Activated CD4-positive, alpha-beta T cell treated with anti-CD3 and anti-CD28 coated beads for 24 hours (primary cell): ENCODE measurements around the gene OTUD1.

ENCODE experiments used
- DNase-seq, 2 donors: peaks; one replicate each; pipeline ENCODE4 v3.0.0-alpha.2; 2020; ENCODE audit warnings: low read depth in 2 of 2

OTUD1 gene

DNA sequence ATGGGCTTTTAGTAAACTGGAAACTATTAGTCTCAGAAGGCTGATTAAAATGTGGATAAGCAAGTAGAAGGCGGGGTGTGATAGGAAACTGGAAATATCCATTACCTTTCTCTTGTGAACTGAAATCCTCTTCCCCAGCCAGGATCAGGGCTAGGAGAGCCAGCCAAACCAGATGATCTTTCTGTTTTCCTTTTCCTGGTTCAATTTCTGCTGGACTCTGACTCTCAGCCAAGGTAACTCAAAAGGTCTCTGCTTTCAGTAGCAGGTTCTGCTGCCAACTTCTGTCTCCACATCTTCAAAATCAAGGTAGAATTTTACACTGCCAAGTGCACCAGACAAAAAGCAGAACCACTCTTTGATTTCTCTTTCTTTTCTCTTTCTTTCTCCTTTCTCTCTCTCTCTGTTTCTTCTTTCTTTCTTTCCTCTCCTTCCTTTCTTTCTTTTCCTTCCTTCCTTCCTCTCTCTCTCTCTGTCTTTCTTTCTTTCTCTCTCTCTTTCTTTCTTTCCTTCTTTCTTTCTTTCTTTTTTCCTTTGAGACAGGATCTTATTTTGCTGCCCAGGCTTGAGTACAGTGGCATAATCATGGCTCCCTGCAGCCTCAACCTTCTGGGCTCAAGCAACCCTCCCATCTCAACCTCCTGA lies 30.8 kb downstream of the OTUD1 start:
- no peak for DNase-seq

DNA sequence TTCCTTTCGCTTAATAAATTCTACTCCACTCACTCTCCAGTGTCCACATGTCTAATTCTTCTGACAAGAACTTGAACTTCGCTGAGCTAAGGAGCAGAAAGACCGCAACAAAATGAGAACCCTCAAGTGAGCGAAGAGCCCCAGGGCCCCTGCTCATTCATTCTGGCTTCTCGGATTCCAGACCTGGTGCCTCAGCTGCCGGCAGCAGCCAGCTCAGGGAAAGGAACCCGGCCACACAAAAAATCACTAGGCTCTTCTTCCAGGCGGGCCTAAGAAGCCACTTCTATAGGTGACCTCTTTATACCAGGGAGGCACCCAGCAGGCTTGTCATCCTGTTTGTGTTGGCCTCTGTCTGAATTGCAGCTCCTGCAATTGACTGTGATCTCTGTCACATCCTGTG lies 33.3 kb downstream of the OTUD1 start:
- no peak for DNase-seq

GRCh38 chr10:23474081-23474480 lies 35.2 kb downstream of the OTUD1 start:
- no peak for DNase-seq

GRCh38 chr10:23474626-23475025 lies 35.8 kb downstream of the OTUD1 start:
- DNase-seq = no peak

- no peak for DNase-seq
Observed at GRCh38 chr10:23478570-23478969, 39.7 kb downstream of the OTUD1 start.

DNA sequence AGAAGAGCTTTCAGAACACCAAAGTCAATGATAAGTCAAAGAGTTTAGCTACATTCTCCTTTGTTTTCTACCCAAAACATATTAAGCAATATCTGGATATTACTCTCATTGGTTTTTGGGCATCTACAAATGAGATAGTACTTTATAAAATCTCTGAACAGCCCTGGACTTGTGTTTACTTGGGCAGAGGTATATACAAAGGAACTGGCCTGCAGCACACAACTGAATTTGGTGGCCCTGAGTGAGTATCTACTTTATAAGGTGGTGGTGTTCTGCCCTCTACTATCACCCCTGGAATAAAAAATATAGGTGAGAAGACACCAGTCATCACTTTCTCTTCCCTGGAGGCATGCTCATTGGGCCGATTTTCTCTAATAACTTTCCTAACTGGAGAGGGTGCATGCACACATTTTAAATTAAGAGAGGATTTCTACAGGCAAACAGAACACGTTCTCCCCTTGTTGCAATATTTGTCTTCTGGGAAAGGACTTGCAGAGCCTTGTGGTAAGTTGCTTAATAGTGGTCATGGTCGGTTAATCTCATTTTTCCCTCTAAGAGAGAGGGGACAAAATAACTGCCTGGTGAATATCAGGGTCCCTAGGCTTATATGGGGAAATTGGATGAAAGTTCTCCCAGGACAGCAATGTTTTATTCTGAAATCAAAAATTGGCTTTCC lies 41.1 kb downstream of the OTUD1 start:
- DNase-seq = no peak

DNA sequence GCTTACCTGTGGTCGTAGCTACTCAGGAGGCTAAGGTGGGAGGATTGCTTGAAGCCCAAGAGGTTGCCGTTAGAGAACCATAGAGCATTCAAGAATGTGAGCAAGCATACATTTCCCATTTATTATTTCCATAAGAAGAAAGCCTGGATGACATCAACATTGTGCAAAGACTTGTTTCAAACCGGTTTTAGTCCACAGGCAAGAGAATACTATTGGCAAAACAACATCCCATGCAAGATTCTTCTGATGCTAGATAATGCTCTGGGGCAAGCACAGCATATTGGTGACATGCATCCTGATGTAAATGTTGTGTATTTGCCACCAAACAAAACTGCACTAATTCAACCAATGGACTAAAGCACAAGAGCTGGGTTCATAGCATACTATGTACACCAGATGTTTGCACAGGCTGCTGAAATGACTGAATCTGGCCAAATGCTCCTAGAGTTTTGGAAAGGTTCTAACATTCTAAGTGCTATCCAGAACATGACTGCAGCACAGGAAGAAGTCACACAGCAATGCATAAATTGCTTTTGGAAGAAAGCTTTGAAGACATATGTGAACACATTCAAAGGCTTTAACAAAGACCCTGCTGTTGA lies 42.6 kb downstream of the OTUD1 start:
- no peak for DNase-seq

- no peak for DNase-seq
Observed at GRCh38 chr10:23490115-23490514, 51.2 kb downstream of the OTUD1 start.
